ENCODE data around the gene MVB12B.
"Not testable (repeated sequence)": the region's sequence is repeated elsewhere in the genome, so short reads cannot be mapped to it uniquely, and the experiment has no call there.

The MVB12B gene

GRCh38 chr9:126532951-126533925 lies 206.6 kb downstream of the MVB12B start:
- DNase-seq (ENCODE audit: low read depth, low spot score), result no peak

- DNase-seq (ENCODE audit: low read depth, low spot score), result no peak
These were observed 207.3 kb downstream of the MVB12B start for GRCh38 chr9:126533926-126534310.

- DNase-seq (ENCODE audit: low read depth, low spot score), result no peak
These were observed 208.0 kb downstream of the MVB12B start for GRCh38 chr9:126534431-126535186.

- DNase-seq (ENCODE audit: low read depth, low spot score), result no peak
These were observed 209.5 kb downstream of the MVB12B start for GRCh38 chr9:126536131-126536530.

- no peak for DNase-seq (ENCODE audit: low read depth, low spot score)
These were observed 210.3 kb downstream of the MVB12B start for GRCh38 chr9:126536841-126537465.

- no peak for DNase-seq (ENCODE audit: low read depth, low spot score)
These were observed 211.9 kb downstream of the MVB12B start for GRCh38 chr9:126538550-126538949.

GRCh38 chr9:126540398-126540797 lies 213.8 kb downstream of the MVB12B start:
- not testable (repeated sequence) for DNase-seq (ENCODE audit: low read depth, low spot score)

- DNase-seq (ENCODE audit: low read depth, low spot score), result no peak
These were observed 216.9 kb downstream of the MVB12B start for GRCh38 chr9:126543490-126543889.

GRCh38 chr9:126545106-126545505 lies 218.5 kb downstream of the MVB12B start:
- no peak for DNase-seq (ENCODE audit: low read depth, low spot score)

GRCh38 chr9:126546036-126546435 lies 219.4 kb downstream of the MVB12B start:
- DNase-seq (ENCODE audit: low read depth, low spot score), result no peak

- no peak for DNase-seq (ENCODE audit: low read depth, low spot score)
These were observed 221.7 kb downstream of the MVB12B start for GRCh38 chr9:126548312-126548711.

- DNase-seq (ENCODE audit: low read depth, low spot score), result no peak
These were observed 222.8 kb downstream of the MVB12B start for GRCh38 chr9:126549246-126550006.

- no peak for DNase-seq (ENCODE audit: low read depth, low spot score)
These were observed 224.3 kb downstream of the MVB12B start for GRCh38 chr9:126550891-126551351.

- DNase-seq (ENCODE audit: low read depth, low spot score), result no peak
These were observed 225.2 kb downstream of the MVB12B start for GRCh38 chr9:126551812-126552211.

GRCh38 chr9:126554292-126554691 lies 227.7 kb downstream of the MVB12B start:
- no peak for DNase-seq (ENCODE audit: low read depth, low spot score)

GRCh38 chr9:126555421-126555820 lies 228.8 kb downstream of the MVB12B start:
- DNase-seq (ENCODE audit: low read depth, low spot score), result not testable (repeated sequence)
